BLaER1 treated with 17β-estradiol and CSF1 and Interleukin-3, amounts not matched to agents 10 nM and 100 nM (cell line): ENCODE measurements around the gene SCGB1A1.
A peak's percentile ranks its signal among the peaks of the same experiment; 100 is the strongest.

ENCODE experiments used
- H3K27ac ChIP-seq, 11 experiments: shearing (Covaris generic); formaldehyde crosslinking; 2 replicates each; pipeline ENCODE4 v1.8.1; 2022
- H3K27me3 ChIP-seq, 11 experiments: shearing (Covaris generic); formaldehyde crosslinking; 2 replicates each; pipeline ENCODE4 v1.8.1; 2022
- H3K36me3 ChIP-seq, 11 experiments: shearing (Covaris generic); formaldehyde crosslinking; 2 replicates each; pipeline ENCODE4 v1.8.1; 2022
- H3K4me1 ChIP-seq, 10 experiments: shearing (Covaris generic); formaldehyde crosslinking; 2 replicates each; pipeline ENCODE4 v1.8.1; 2022
- H3K4me2 ChIP-seq, 11 experiments: shearing (Covaris generic); formaldehyde crosslinking; 2 replicates each; pipeline ENCODE4 v1.8.1; 2022
- H3K4me3 ChIP-seq, 10 experiments: shearing (Covaris generic); formaldehyde crosslinking; 2 replicates each; pipeline ENCODE4 v1.8.1; 2022
- H3K9ac ChIP-seq, 11 experiments: shearing (Covaris generic); formaldehyde crosslinking; 2 replicates each; pipeline ENCODE4 v1.8.1; 2022
- H3K9me3 ChIP-seq, 11 experiments: shearing (Covaris generic); formaldehyde crosslinking; replicated peaks in 1 of 11; 2 replicates each; pipeline ENCODE4 v1.8.1; 2022
- H4K20me1 ChIP-seq, 11 experiments: shearing (Covaris generic); formaldehyde crosslinking; 2 replicates each; pipeline ENCODE4 v1.8.1; 2022
- Cebpa-rat ChIP-seq, 11 experiments: shearing (Covaris generic); IDR thresholded peaks; 2 replicates each; pipeline ENCODE4 v1.8.1; 2022

SCGB1A1 gene

DNA sequence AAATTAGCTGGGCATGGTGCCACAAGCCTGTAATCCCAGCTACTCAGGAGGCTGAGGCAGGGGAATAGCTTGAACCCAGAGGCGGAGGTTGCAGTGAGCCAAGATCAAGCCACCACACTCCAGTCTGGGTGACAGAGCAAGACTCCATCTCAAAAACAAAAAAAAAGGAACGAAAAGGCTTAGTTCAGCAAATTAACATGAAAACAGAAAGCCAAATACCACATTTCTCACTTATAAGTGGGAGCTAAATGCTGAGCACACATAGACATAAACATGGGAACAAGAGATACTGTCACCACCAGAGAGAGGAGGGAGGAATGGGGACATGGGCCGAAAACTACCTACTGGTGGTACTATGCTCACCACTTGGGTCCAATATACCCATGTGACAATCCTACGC is 38.6 kb downstream of the SCGB1A1 start:
- Histone ChIP-seq H3K4me2 (peak overlapping the region in 4 of 11 experiments; percentile 20 to 89 (median 74); a peak in 7 of 22 replicates), H3K9ac (no peak overlapping the region), H3K4me3 (no peak overlapping the region), H3K9me3 (peaks cover 0 to 8% (median 0%) of the 10 kb centered on the region in 11 experiments; a peak in 1 of 22 replicates), H3K27ac (peak overlapping the region in 4 of 11 experiments; percentile 33 to 60 (median 44); a peak in 8 of 22 replicates), H4K20me1 (no peaks in the 10 kb centered on the region), H3K36me3 (no peaks in the 10 kb centered on the region), H3K27me3 (no peaks in the 10 kb centered on the region), H3K4me1 (peaks cover 0 to 62% (median 7%) of the 10 kb centered on the region in 10 experiments; a peak in 10 of 20 replicates)
- TF ChIP-seq Cebpa-rat (IDR thresholded peaks at IDR 0.05) = no peak

- H3K27me3 ChIP-seq = no peaks in the 10 kb centered on the region
- H4K20me1 ChIP-seq = no peaks in the 10 kb centered on the region
- no peaks in the 10 kb centered on the region for H3K36me3 ChIP-seq
- H3K9ac ChIP-seq = peak overlapping the region in 1 of 11 experiments; percentile 13; a peak in 2 of 22 replicates
- peak overlapping the region in 4 of 11 experiments; percentile 42 to 89 (median 74); a peak in 8 of 22 replicates for H3K4me2 ChIP-seq
- no peak overlapping the region for H3K4me3 ChIP-seq
- no peak for TF ChIP-seq Cebpa-rat (IDR thresholded peaks at IDR 0.05)
- peaks cover 0 to 8% (median 0%) of the 10 kb centered on the region in 11 experiments; a peak in 1 of 22 replicates for H3K9me3 ChIP-seq
- peak overlapping the region in 4 of 11 experiments; percentile 19 to 60 (median 40); a peak in 7 of 22 replicates for H3K27ac ChIP-seq
- peaks cover 0 to 71% (median 7%) of the 10 kb centered on the region in 10 experiments; a peak in 10 of 20 replicates for H3K4me1 ChIP-seq
Measured at GRCh38 chr11:62458212-62459002, 39.6 kb downstream of the SCGB1A1 start.

- H3K4me2 ChIP-seq = peak overlapping the region in 4 of 11 experiments; percentile 42 to 89 (median 74); a peak in 8 of 22 replicates
- H3K4me3 ChIP-seq = no peak overlapping the region
- no peaks in the 10 kb centered on the region for H3K27me3 ChIP-seq
- peak overlapping the region in 4 of 11 experiments; percentile 19 to 60 (median 38); a peak in 7 of 22 replicates for H3K27ac ChIP-seq
- H3K4me1 ChIP-seq = peaks cover 0 to 78% (median 7%) of the 10 kb centered on the region in 10 experiments; a peak in 10 of 20 replicates
- peak in 2 of 11 experiments; percentile 15 to 33; a peak in 1 of 22 replicates for TF ChIP-seq Cebpa-rat (IDR thresholded peaks at IDR 0.05)
- H4K20me1 ChIP-seq = no peaks in the 10 kb centered on the region
- H3K9me3 ChIP-seq = peaks cover 0 to 8% (median 0%) of the 10 kb centered on the region in 11 experiments; a peak in 1 of 22 replicates
- no peaks in the 10 kb centered on the region for H3K36me3 ChIP-seq
- H3K9ac ChIP-seq = peak overlapping the region in 1 of 11 experiments; percentile 11; a peak in 2 of 22 replicates
Measured at GRCh38 chr11:62459080-62459479, 40.2 kb downstream of the SCGB1A1 start.

DNA sequence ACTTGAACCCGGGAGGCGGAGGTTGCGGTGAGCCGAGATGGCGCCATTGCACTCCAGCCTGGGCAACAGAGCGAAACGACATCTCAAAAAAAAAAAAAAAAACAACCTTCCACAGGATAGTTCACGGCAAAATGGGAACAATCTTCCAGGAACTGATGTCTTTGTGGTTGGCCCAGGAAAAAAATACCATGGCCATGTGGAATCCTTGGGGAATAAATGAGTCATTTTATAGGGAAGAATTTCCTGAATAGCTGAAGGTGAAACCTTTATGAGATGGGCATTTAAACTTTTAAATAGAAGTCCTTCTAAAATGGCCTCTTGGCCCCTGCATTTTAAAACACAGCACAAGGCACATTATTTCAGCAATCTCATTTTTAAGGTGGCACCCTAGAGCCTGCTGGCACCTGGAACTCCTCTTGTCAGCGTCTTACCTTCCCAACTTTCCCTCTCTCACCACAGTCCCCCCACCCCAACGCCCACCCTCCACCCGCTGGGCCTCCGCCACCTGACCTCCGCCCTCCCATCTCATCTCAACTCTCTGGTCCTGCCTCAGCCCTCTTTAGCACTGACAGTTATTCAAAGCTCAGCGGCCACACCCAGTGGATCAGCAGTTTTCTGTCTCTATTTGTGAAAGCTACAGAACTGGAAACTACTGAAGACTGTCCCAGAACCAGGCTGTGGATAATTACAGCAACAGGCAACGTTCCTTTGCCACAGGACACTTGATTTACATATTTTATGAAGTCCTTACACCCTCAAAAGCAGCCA is 43.1 kb downstream of the SCGB1A1 start:
- H3K4me2 ChIP-seq = peak overlapping the region in 5 of 11 experiments; percentile 21 to 81 (median 71); a peak in 10 of 22 replicates
- peak overlapping the region in 2 of 11 experiments; percentile 20 to 53; a peak in 3 of 22 replicates for H3K9ac ChIP-seq
- TF ChIP-seq Cebpa-rat (IDR thresholded peaks at IDR 0.05) = no peak
- H4K20me1 ChIP-seq = no peaks in the 10 kb centered on the region
- no peaks in the 10 kb centered on the region for H3K27me3 ChIP-seq
- peaks cover 0 to 72% (median 7%) of the 10 kb centered on the region in 10 experiments; a peak in 10 of 20 replicates for H3K4me1 ChIP-seq
- H3K27ac ChIP-seq = peak overlapping the region in 3 of 11 experiments; percentile 31 to 62 (median 54); a peak in 6 of 22 replicates
- H3K9me3 ChIP-seq = no peaks in the 10 kb centered on the region
- no peak overlapping the region for H3K4me3 ChIP-seq
- H3K36me3 ChIP-seq = no peaks in the 10 kb centered on the region

DNA sequence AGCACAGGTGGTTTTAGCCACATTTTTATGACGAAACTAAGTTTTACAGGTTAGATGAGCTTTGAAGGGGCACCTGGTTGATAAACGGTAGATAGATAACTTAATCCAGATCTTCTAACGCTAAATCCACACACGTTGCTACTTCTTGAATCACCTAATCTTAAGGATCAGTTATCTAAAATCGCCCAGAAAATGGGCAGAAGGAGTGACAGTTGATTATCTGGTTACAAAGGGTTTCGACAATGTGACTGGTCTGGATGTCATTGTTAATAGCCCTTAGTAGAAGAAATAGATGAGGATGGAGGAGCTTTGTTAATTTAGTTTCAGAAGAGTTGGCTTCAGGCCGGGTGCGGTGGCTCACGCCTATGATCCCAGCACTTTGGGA is 43.7 kb downstream of the SCGB1A1 start:
- Histone ChIP-seq H3K27me3 (no peaks in the 10 kb centered on the region), H4K20me1 (no peaks in the 10 kb centered on the region), H3K4me1 (peaks cover 0 to 66% (median 7%) of the 10 kb centered on the region in 10 experiments; a peak in 10 of 20 replicates), H3K36me3 (no peaks in the 10 kb centered on the region), H3K4me3 (no peak overlapping the region), H3K9ac (peak overlapping the region in 2 of 11 experiments; percentile 20 to 53; a peak in 4 of 22 replicates), H3K27ac (peak overlapping the region in 3 of 11 experiments; percentile 31 to 62 (median 54); a peak in 6 of 22 replicates), H3K4me2 (peak overlapping the region in 5 of 11 experiments; percentile 21 to 81 (median 71); a peak in 10 of 22 replicates), H3K9me3 (no peaks in the 10 kb centered on the region)
- TF ChIP-seq Cebpa-rat (IDR thresholded peaks at IDR 0.05) = no peak

DNA sequence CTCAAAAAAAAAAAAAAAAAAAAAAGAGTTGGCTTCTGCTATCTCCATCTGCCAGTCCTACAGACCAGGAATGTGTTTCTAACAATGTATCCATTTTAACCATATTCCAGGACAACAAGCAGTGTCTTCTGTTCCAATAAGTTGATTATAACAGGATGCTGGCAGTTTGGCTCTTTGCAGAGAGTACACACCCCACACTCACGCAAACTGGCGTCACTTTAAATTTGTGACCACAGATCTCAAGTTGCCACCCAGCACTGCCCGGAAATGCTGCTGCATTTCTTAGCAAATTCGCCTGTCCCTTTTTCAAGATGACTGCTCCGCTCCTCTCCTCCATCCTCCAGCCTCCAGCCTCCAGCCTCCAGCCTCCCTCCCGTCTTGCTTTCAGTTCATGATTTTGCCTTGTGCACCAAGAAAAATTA is 44.3 kb downstream of the SCGB1A1 start:
- peak overlapping the region in 4 of 11 experiments; percentile 46 to 81 (median 72); a peak in 8 of 22 replicates for H3K4me2 ChIP-seq
- H3K27ac ChIP-seq = peak overlapping the region in 1 of 11 experiments; percentile 62; a peak in 2 of 22 replicates

GRCh38 chr11:62464655-62465054 is 45.8 kb downstream of the SCGB1A1 start:
- no peak overlapping the region for H3K4me2 ChIP-seq
- peaks cover 0 to 44% (median 7%) of the 10 kb centered on the region in 10 experiments; a peak in 10 of 20 replicates for H3K4me1 ChIP-seq

More for the DNA sequence above, 44.3 kb downstream of the SCGB1A1 start:
- Histone ChIP-seq H3K9ac (no peak overlapping the region), H3K27me3 (no peaks in the 10 kb centered on the region), H3K36me3 (no peaks in the 10 kb centered on the region), H3K4me1 (peaks cover 0 to 60% (median 7%) of the 10 kb centered on the region in 10 experiments; a peak in 10 of 20 replicates), H3K4me3 (no peak overlapping the region), H4K20me1 (no peaks in the 10 kb centered on the region), H3K9me3 (no peaks in the 10 kb centered on the region)
- no peak for TF ChIP-seq Cebpa-rat (IDR thresholded peaks at IDR 0.05)

GRCh38 chr11:62466444-62466843 is 47.6 kb downstream of the SCGB1A1 start:
- peaks cover 0 to 27% (median 7%) of the 10 kb centered on the region in 10 experiments; a peak in 10 of 20 replicates for H3K4me1 ChIP-seq
- no peaks in the 10 kb centered on the region for H3K36me3 ChIP-seq
- no peak overlapping the region for H3K4me2 ChIP-seq
- H3K4me3 ChIP-seq = no peak overlapping the region
- H3K9ac ChIP-seq = no peak overlapping the region
- TF ChIP-seq Cebpa-rat (IDR thresholded peaks at IDR 0.05) = no peak
- no peaks in the 10 kb centered on the region for H3K27me3 ChIP-seq
- H4K20me1 ChIP-seq = no peaks in the 10 kb centered on the region
- H3K27ac ChIP-seq = no peak overlapping the region
- H3K9me3 ChIP-seq = no peaks in the 10 kb centered on the region

More at GRCh38 chr11:62464655-62465054, 45.8 kb downstream of the SCGB1A1 start:
- no peak overlapping the region for H3K27ac ChIP-seq
- no peak overlapping the region for H3K9ac ChIP-seq
- H3K27me3 ChIP-seq = no peaks in the 10 kb centered on the region
- H3K4me3 ChIP-seq = no peak overlapping the region
- no peak for TF ChIP-seq Cebpa-rat (IDR thresholded peaks at IDR 0.05)
- no peaks in the 10 kb centered on the region for H4K20me1 ChIP-seq
- H3K9me3 ChIP-seq = no peaks in the 10 kb centered on the region
- no peaks in the 10 kb centered on the region for H3K36me3 ChIP-seq
